Activated CD4-positive, alpha-beta T cell treated with anti-CD3 and anti-CD28 coated beads, Interleukin-2, amount 10 ng/mL, durations not matched to agents 7 days and 5 days (primary cell): ENCODE data around the gene SEC23A. TPM values are rescaled to one million over a fixed set of nuclear protein-coding genes. Genes with fewer than 3 reads are reported as not detected.

Experiments used
- CTCF ChIA-PET: fragments of 350-600 bp; sonication (Branson Sonifier 250); formaldehyde crosslinking; loops from one replicate; lab custom pipeline; 2021; ENCODE audit warnings: antibody characterized with exemption; lab: Charles Lee
- POLR2A ChIA-PET: fragments of 350-600 bp; sonication (Branson Sonifier 250); formaldehyde crosslinking; loops from one replicate; lab custom pipeline; 2021; ENCODE audit warnings: antibody characterized with exemption; lab: Charles Lee
- DNase-seq: peaks from one replicate; pipeline ENCODE4 v3.0.0-alpha.2; 2020
- H3K27ac Mint-ChIP-seq: one replicate; pipeline ENCODE4 v1.8.0; 2021; ENCODE audit warnings: mild to moderate bottlenecking, moderate library complexity, mixed read lengths
- H3K27me3 Mint-ChIP-seq: one replicate; pipeline ENCODE4 v1.8.0; 2021; ENCODE audit warnings: mixed read lengths
- H3K36me3 Mint-ChIP-seq: one replicate; pipeline ENCODE4 v1.8.0; 2021; ENCODE audit warnings: low read depth, mixed read lengths
- H3K4me1 Mint-ChIP-seq: one replicate; pipeline ENCODE4 v1.8.0; 2021; ENCODE audit warnings: mixed read lengths
- H3K4me3 Mint-ChIP-seq: one replicate; pipeline ENCODE4 v1.8.0; 2021; ENCODE audit warnings: mild to moderate bottlenecking, moderate library complexity, mixed read lengths
- H3K9me3 Mint-ChIP-seq: one replicate; pipeline ENCODE4 v1.8.0; 2021; ENCODE audit warnings: mixed read lengths
- total RNA-seq, 2 experiments: library from RNA; stranded (reverse); gene quantifications; one replicate each; pipeline ENCODE4 v1.2.3, GENCODE V29; 2021

The SEC23A gene
- total RNA-seq, 2 experiments from 2014 or later = 49.4 to 61.7 TPM

DNA sequence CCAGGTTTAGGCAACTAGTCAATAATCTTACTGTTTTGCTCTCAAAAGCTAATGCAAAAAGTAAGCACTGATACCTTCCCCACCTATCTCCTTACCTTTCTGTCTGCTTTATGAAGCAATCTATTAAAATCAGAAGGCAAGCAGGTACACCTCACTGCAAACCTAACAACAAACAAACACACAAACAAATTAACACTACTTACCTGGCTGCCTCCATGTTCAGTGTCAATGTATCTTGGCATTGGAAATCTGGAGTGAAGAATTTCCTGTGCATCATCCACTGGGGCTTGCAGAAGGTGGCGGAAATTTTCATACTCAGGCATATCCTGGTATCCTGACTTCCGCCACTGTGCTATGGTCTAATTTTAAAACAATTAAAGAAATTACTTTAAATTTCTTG, 62.5 kb downstream of the SEC23A start:
- DNase-seq = no peak
- POLR2A ChIA-PET = no interaction called here
- H3K27ac Mint-ChIP-seq = no peak overlapping the region
- CTCF ChIA-PET = no interaction called here
- peaks cover 37% of the 10 kb centered on the region for H3K36me3 Mint-ChIP-seq
- H3K27me3 Mint-ChIP-seq = no peaks in the 10 kb centered on the region
- peaks cover 9% of the 10 kb centered on the region for H3K4me1 Mint-ChIP-seq
- no peaks in the 10 kb centered on the region for H3K9me3 Mint-ChIP-seq
- H3K4me3 Mint-ChIP-seq = no peak overlapping the region

DNA sequence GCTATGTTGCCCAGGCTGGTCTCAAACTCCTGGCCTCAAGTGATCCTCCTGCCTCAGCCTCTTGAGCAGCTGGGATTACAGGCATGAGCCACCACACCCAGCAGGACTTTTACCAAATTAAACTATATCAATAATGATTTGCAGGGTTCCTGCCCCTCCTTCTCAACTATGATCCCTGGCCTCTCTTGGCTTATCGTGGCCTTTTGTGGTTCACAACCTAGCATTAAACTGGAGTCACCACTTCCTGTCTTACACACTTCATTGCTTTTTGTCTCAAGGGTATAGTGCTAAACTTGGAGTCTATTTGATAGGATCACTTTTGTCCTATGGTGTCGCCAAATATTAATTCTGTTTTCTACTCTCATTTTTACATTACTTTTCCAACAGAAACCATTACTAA, 64.5 kb downstream of the SEC23A start:
- no peak overlapping the region for H3K27ac Mint-ChIP-seq
- H3K4me1 Mint-ChIP-seq = peaks cover 9% of the 10 kb centered on the region
- peaks cover 31% of the 10 kb centered on the region for H3K36me3 Mint-ChIP-seq
- no peaks in the 10 kb centered on the region for H3K9me3 Mint-ChIP-seq
- no peaks in the 10 kb centered on the region for H3K27me3 Mint-ChIP-seq
- ChIA-PET CTCF (no interaction called here), POLR2A (no interaction called here)
- H3K4me3 Mint-ChIP-seq = no peak overlapping the region
- no peak for DNase-seq

GRCh38 chr14:39036760-39037159, 66.3 kb downstream of the SEC23A start:
- CTCF ChIA-PET = no interaction called here
- Mint-ChIP-seq H3K27ac (no peak overlapping the region), H3K9me3 (no peaks in the 10 kb centered on the region), H3K4me3 (no peak overlapping the region), H3K4me1 (peaks cover 9% of the 10 kb centered on the region), H3K27me3 (no peaks in the 10 kb centered on the region), H3K36me3 (peaks cover 24% of the 10 kb centered on the region)
- no peak for DNase-seq
- POLR2A ChIA-PET = no interaction called here

GRCh38 chr14:39035336-39035735, 67.7 kb downstream of the SEC23A start:
- Mint-ChIP-seq H3K36me3 (peaks cover 30% of the 10 kb centered on the region), H3K4me1 (peaks cover 16% of the 10 kb centered on the region), H3K4me3 (no peak overlapping the region), H3K27ac (no peak overlapping the region), H3K27me3 (no peaks in the 10 kb centered on the region), H3K9me3 (no peaks in the 10 kb centered on the region)
- POLR2A ChIA-PET = no interaction called here
- CTCF ChIA-PET = interaction anchor here (1.7 kb wide), 1 partner anchor 9 kb away, joined by 4 read pairs; no protein-coding TSS in a partner anchor
- no peak for DNase-seq

- Mint-ChIP-seq H3K4me3 (no peak overlapping the region), H3K27ac (no peak overlapping the region), H3K36me3 (peaks cover 33% of the 10 kb centered on the region), H3K4me1 (peaks cover 17% of the 10 kb centered on the region), H3K9me3 (no peaks in the 10 kb centered on the region), H3K27me3 (no peaks in the 10 kb centered on the region)
- DNase-seq = no peak
- ChIA-PET CTCF (interaction anchor here (1.0 to 1.7 kb wide), 2 partner anchors 9 to 14 kb away, joined by 3 to 4 read pairs; no protein-coding TSS in a partner anchor), POLR2A (no interaction called here)
Measured at GRCh38 chr14:39034481-39035296, 68.3 kb downstream of the SEC23A start.

DNA sequence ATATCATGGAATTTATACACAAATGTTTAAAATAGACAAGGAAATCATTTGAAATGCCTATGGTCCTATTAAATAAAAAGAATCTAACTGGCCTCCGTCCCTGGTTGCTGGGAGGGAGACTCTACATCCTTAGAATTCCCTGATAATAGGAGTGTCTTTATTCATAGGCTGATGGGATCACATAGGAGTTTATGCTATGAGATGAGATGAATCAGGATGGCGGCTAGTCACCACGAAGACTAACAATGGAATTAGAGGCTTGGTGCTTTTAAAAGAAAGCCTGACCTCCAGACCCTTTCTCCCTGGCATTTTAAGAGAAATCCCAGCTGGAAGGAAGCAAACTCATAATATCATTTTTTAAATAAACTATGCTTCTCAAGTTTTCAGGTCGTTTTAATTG, 69.7 kb downstream of the SEC23A start:
- no peaks in the 10 kb centered on the region for H3K9me3 Mint-ChIP-seq
- H3K27ac Mint-ChIP-seq = no peak overlapping the region
- no peak overlapping the region for H3K4me3 Mint-ChIP-seq
- POLR2A ChIA-PET = no interaction called here
- CTCF ChIA-PET = interaction anchor here (0.5 kb wide), 1 partner anchor 1361 kb away, joined by 3 read pairs; no protein-coding TSS in a partner anchor
- peaks cover 26% of the 10 kb centered on the region for H3K36me3 Mint-ChIP-seq
- no peaks in the 10 kb centered on the region for H3K27me3 Mint-ChIP-seq
- H3K4me1 Mint-ChIP-seq = peaks cover 8% of the 10 kb centered on the region
- no peak for DNase-seq

DNA sequence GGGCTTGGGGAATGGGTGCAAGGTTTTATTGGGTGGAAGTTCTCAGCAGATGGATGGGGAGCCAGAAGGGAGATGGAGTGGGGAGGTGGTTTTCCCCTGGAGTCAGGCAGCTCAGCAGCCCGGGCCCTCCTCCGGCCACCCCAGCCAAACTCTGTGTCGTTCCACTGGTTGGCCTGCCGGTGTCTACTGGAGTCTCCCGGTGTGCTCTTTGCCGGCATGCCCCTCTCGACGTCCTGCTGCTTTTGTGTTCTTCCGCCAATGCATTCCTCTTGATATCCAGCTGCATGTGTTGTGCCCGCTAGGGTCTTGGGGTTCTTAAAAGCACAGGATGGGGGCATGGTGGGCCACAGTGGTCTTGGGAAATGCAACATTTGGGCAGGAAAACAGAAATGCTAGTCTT, 72.8 kb downstream of the SEC23A start:
- no peak for DNase-seq
- no peak overlapping the region for H3K4me3 Mint-ChIP-seq
- H3K27me3 Mint-ChIP-seq = no peaks in the 10 kb centered on the region
- H3K36me3 Mint-ChIP-seq = peaks cover 19% of the 10 kb centered on the region
- peaks cover 11% of the 10 kb centered on the region for H3K4me1 Mint-ChIP-seq
- ChIA-PET POLR2A (no interaction called here), CTCF (no interaction called here)
- peak overlapping the region; percentile 7 for H3K27ac Mint-ChIP-seq
- H3K9me3 Mint-ChIP-seq = no peaks in the 10 kb centered on the region

GRCh38 chr14:39029789-39030188, 73.2 kb downstream of the SEC23A start:
- Mint-ChIP-seq H3K27ac (no peak overlapping the region), H3K4me3 (no peak overlapping the region), H3K27me3 (no peaks in the 10 kb centered on the region), H3K36me3 (peaks cover 19% of the 10 kb centered on the region), H3K9me3 (no peaks in the 10 kb centered on the region), H3K4me1 (peaks cover 11% of the 10 kb centered on the region)
- no peak for DNase-seq
- ChIA-PET CTCF (no interaction called here), POLR2A (no interaction called here)

DNA sequence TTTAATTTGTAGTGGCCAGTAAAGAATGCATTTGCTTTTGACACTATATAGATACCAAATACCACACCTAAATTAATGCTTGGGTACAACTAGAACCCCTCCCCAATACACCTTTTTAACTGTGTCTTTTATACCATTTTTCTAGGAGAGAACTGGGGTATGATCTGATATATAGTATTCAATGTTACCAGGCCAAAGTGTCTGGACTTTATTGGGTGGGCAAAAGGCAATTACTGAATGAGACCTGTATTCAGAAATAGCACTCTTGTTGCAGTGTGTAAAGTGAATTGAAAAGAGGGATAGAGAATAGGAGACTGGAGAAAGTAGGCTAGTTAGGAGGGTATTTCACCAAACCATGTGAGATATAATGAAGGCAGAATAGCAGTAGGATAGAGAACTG, 74.4 kb downstream of the SEC23A start:
- Mint-ChIP-seq H3K27ac (no peak overlapping the region), H3K36me3 (peaks cover 19% of the 10 kb centered on the region), H3K9me3 (no peaks in the 10 kb centered on the region), H3K4me1 (peaks cover 11% of the 10 kb centered on the region), H3K4me3 (no peak overlapping the region), H3K27me3 (no peaks in the 10 kb centered on the region)
- ChIA-PET POLR2A (no interaction called here), CTCF (no interaction called here)
- no peak for DNase-seq

GRCh38 chr14:39025810-39026627, 77.0 kb downstream of the SEC23A start:
- no peak for DNase-seq
- no peak overlapping the region for H3K4me3 Mint-ChIP-seq
- H3K9me3 Mint-ChIP-seq = no peaks in the 10 kb centered on the region
- H3K27me3 Mint-ChIP-seq = no peaks in the 10 kb centered on the region
- no peak overlapping the region for H3K27ac Mint-ChIP-seq
- H3K4me1 Mint-ChIP-seq = peaks cover 11% of the 10 kb centered on the region
- CTCF ChIA-PET = interaction anchor here (1.4 kb wide), 1 partner anchor 9 kb away, joined by 4 read pairs; no protein-coding TSS in a partner anchor
- peaks cover 15% of the 10 kb centered on the region for H3K36me3 Mint-ChIP-seq
- POLR2A ChIA-PET = no interaction called here

DNA sequence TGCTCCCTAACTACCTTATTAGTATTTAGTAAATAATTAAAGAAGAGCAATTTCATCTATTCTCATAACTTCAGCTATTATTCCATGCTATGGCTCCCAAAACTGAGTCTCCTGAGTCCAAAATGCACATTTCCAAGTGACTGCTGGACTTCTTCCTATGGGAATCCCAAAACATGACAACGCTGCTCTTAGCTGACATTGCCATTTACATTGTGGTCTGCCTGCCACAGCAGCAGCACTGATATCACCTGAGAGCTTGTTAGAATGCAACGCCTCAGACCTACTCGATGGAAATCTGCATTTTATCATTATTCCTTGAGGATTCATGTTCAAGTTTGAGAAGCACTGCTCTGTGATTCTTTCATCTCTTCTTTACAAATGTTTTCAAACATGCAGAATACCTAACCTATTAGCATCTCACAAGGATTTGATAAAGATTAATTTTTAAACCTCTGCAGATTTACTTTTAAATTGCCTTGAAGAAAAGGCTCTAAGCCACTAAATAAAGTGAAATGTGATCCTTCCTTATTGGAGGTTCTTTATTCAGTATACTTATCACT, 77.7 kb downstream of the SEC23A start:
- POLR2A ChIA-PET = no interaction called here
- no peaks in the 10 kb centered on the region for H3K9me3 Mint-ChIP-seq
- CTCF ChIA-PET = interaction anchor here (1.4 kb wide), 1 partner anchor 10 kb away, joined by 4 read pairs; no protein-coding TSS in a partner anchor
- no peak overlapping the region for H3K4me3 Mint-ChIP-seq
- H3K27ac Mint-ChIP-seq = no peak overlapping the region
- DNase-seq = no peak
- peaks cover 4% of the 10 kb centered on the region for H3K4me1 Mint-ChIP-seq
- H3K27me3 Mint-ChIP-seq = no peaks in the 10 kb centered on the region
- H3K36me3 Mint-ChIP-seq = peaks cover 8% of the 10 kb centered on the region

- Mint-ChIP-seq H3K4me3 (no peak overlapping the region), H3K27me3 (no peaks in the 10 kb centered on the region), H3K4me1 (peaks cover 3% of the 10 kb centered on the region), H3K36me3 (peaks cover 3% of the 10 kb centered on the region), H3K9me3 (no peaks in the 10 kb centered on the region), H3K27ac (no peak overlapping the region)
- no peak for DNase-seq
- POLR2A ChIA-PET = no interaction called here
- CTCF ChIA-PET = interaction anchor here (0.6 to 1.0 kb wide), 3 partner anchors 11 to 78 kb away, joined by 3 to 6 read pairs (median 3); no protein-coding TSS in a partner anchor
Measured at GRCh38 chr14:39023939-39024871, 78.8 kb downstream of the SEC23A start.
